IPS-20b (cell line): ENCODE data around the gene MCM6.
"Not testable (repeated sequence)": the region's sequence is repeated elsewhere in the genome, so short reads cannot be mapped to it uniquely, and the experiment has no call there.

Source experiments
- H3K27ac ChIP-seq: one replicate; pipeline ENCODE4 v1.5.1; 2013; ENCODE audit warnings: low read length
- H3K27me3 ChIP-seq: 2 replicates; pipeline ENCODE4 v1.6.1; 2013; ENCODE audit warnings: mild to moderate bottlenecking, low read length, inconsistent platforms; ENCODE audit not compliant: insufficient read depth
- H3K36me3 ChIP-seq: 2 replicates; pipeline ENCODE4 v1.6.1; 2013; ENCODE audit warnings: low read depth, mild to moderate bottlenecking, inconsistent platforms, low read length, moderate library complexity; ENCODE audit not compliant: insufficient read depth
- H3K4me1 ChIP-seq: 2 replicates; pipeline ENCODE4 v1.6.1; 2013; ENCODE audit warnings: mild to moderate bottlenecking, control low read depth, inconsistent platforms, low read length, moderate library complexity; ENCODE audit not compliant: insufficient read depth
- H3K4me3 ChIP-seq: 2 replicates; pipeline ENCODE4 v1.5.1; 2013; ENCODE audit warnings: mild to moderate bottlenecking, low read length, inconsistent platforms
- H3K9ac ChIP-seq: 2 replicates; pipeline ENCODE4 v1.6.1; 2013; ENCODE audit warnings: low read depth, mild to moderate bottlenecking, inconsistent platforms, low read length, moderate library complexity
- H3K9me3 ChIP-seq: 2 replicates; pipeline ENCODE4 v1.6.1; 2013; ENCODE audit warnings: mild to moderate bottlenecking, low read depth, low read length, inconsistent platforms; ENCODE audit not compliant: insufficient read depth

The MCM6 gene

GRCh38 chr2:135797497-135798274 lies 78.6 kb downstream of the MCM6 start:
- Histone ChIP-seq H3K27me3 (no peaks in the 10 kb centered on the region), H3K36me3 (no peaks in the 10 kb centered on the region), H3K9me3 (peaks cover 23% of the 10 kb centered on the region), H3K9ac (no peak overlapping the region), H3K4me1 (no peaks in the 10 kb centered on the region), H3K27ac (no peak overlapping the region), H3K4me3 (no peak overlapping the region)

GRCh38 chr2:135796606-135797005 lies 79.6 kb downstream of the MCM6 start:
- no peaks in the 10 kb centered on the region for H3K36me3 ChIP-seq
- peaks cover 20% of the 10 kb centered on the region for H3K9me3 ChIP-seq
- no peak overlapping the region for H3K4me3 ChIP-seq
- no peaks in the 10 kb centered on the region for H3K4me1 ChIP-seq
- H3K27me3 ChIP-seq, result no peaks in the 10 kb centered on the region
- no peak overlapping the region for H3K27ac ChIP-seq
- H3K9ac ChIP-seq, result no peak overlapping the region

GRCh38 chr2:135795641-135796040 lies 80.6 kb downstream of the MCM6 start:
- H3K36me3 ChIP-seq, H3K27me3 ChIP-seq, H3K9ac ChIP-seq, H3K27ac ChIP-seq, H3K4me1 ChIP-seq, H3K4me3 ChIP-seq: not testable (repeated sequence)
- H3K9me3 ChIP-seq, result peaks cover 15% of the 10 kb centered on the region

- Histone ChIP-seq H3K9ac (no peak overlapping the region), H3K36me3 (no peaks in the 10 kb centered on the region), H3K4me3 (no peak overlapping the region), H3K4me1 (no peaks in the 10 kb centered on the region), H3K9me3 (no peaks in the 10 kb centered on the region), H3K27ac (no peak overlapping the region), H3K27me3 (no peaks in the 10 kb centered on the region)
Measured at GRCh38 chr2:135792401-135793150, 83.7 kb downstream of the MCM6 start.

GRCh38 chr2:135791418-135792190 lies 84.6 kb downstream of the MCM6 start:
- H3K9me3 ChIP-seq, result no peaks in the 10 kb centered on the region
- H3K27ac ChIP-seq, result no peak overlapping the region
- no peaks in the 10 kb centered on the region for H3K4me1 ChIP-seq

DNA sequence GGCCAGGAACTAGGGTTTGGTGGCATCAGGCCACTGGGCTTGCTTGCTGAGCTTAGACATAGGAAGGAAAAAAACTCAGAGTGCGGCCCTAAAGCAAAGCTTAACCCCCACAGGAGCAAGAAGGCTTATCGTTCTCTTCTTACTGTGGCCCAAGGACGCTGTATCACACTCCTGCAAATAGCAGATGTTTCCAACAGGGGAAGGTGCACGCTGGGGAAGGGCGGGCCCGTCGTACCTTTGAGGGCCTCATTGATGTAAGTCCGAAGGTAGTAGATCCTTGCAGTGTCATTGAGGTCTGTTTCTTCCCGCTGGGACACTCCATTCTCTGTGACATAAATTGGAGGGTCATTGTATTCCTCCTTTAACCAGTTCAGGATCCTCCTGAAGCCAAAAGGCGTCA lies 85.8 kb downstream of the MCM6 start:
- H3K4me3 ChIP-seq, result no peak overlapping the region
- no peaks in the 10 kb centered on the region for H3K4me1 ChIP-seq
- no peaks in the 10 kb centered on the region for H3K27me3 ChIP-seq
- H3K9me3 ChIP-seq, result no peaks in the 10 kb centered on the region
- H3K27ac ChIP-seq, result no peak overlapping the region
- H3K9ac ChIP-seq, result no peak overlapping the region
- H3K36me3 ChIP-seq, result peaks cover 5% of the 10 kb centered on the region

More at GRCh38 chr2:135791418-135792190, 84.6 kb downstream of the MCM6 start:
- Histone ChIP-seq H3K36me3 (no peaks in the 10 kb centered on the region), H3K4me3 (no peak overlapping the region), H3K27me3 (no peaks in the 10 kb centered on the region), H3K9ac (no peak overlapping the region)
